GM12878 (cell line): ENCODE results near the gene MICAL3. TPM values are rescaled to one million over a fixed set of nuclear protein-coding genes. Genes with fewer than 3 reads are reported as not detected.

ENCODE experiments used
- ATAC-seq: fragments of 200-7000 bp; cut with Tn5 transposase; 3 replicates; pipeline ENCODE4 v1.9.1; 2020; ENCODE audit warnings: mild to moderate bottlenecking, moderate library complexity
- BruUV-seq: library from RNA; stranded (reverse); fragments of 400-500 nt; replicated peaks from 2 replicates; lab custom pipeline; 2021; lab: Mats Ljungman, UMichigan
- CTCF ChIA-PET: fragments of 300-600 bp; sonication (Branson Sonifier 250); formaldehyde crosslinking; extraction: SDS; loops from one replicate; lab custom pipeline; 2021; ENCODE audit warnings: inconsistent platforms; lab: Yijun Ruan, JAX
- POLR2A ChIA-PET: fragments of 350-600 bp; formaldehyde crosslinking; extraction: SDS; loops from one replicate; lab custom pipeline; 2021; ENCODE audit warnings: inconsistent platforms; lab: Charles Lee
- RAD21 ChIA-PET: fragments of 300-600 bp; sonication (Branson Sonifier 250); formaldehyde crosslinking; loops from one replicate; lab custom pipeline; 2023; ENCODE audit warnings: antibody characterized with exemption; ENCODE audit not compliant: unreplicated experiment; lab: Charles Lee
- SMC1A ChIA-PET: fragments of 300-600 bp; sonication (Branson Sonifier 250); formaldehyde crosslinking; loops from one replicate; lab custom pipeline; 2023; ENCODE audit not compliant: unreplicated experiment, uncharacterized antibody; lab: Charles Lee
- DNase-seq: peaks from one replicate; pipeline ENCODE4 v3.0.0-alpha.2; 2011; ENCODE audit warnings: low read depth, low spot score
- FAIRE-seq: peaks from 3 replicates; lab custom pipeline; 2011; peaks lifted over from hg19 to GRCh38; lab: Jason Lieb, UNC
- H2AFZ ChIP-seq: 2 replicates; pipeline ENCODE4 v1.6.0; 2011; ENCODE audit warnings: low read depth, low read length, control low read depth; ENCODE audit not compliant: control insufficient read depth
- H3K27ac ChIP-seq: 2 replicates; pipeline ENCODE4 v1.5.1; 2011; ENCODE audit warnings: control low read depth; ENCODE audit not compliant: control insufficient read depth, insufficient read depth
- H3K27me3 ChIP-seq, 2 experiments: replicated peaks in 1 of 2; 2 replicates each; pipeline versions ENCODE4 v1.6.0 to v1.6.1; 2011; ENCODE audit warnings: low read length in 1 of 2; ENCODE audit not compliant: control insufficient read depth in 2 of 2, insufficient read depth in 2 of 2
- H3K36me3 ChIP-seq, 2 experiments: 2 replicates each; pipeline ENCODE4 v1.5.1; 2011; ENCODE audit warnings: low read length in 1 of 2; ENCODE audit not compliant: control insufficient read depth in 2 of 2, insufficient read depth in 2 of 2
- H3K4me1 ChIP-seq: 2 replicates; pipeline ENCODE4 v1.6.1; 2011; ENCODE audit warnings: mild to moderate bottlenecking, low read length, moderate library complexity, mixed read lengths; ENCODE audit not compliant: control insufficient read depth, insufficient read depth
- H3K4me2 ChIP-seq: 2 replicates; pipeline ENCODE4 v1.6.0; 2011; ENCODE audit warnings: control low read depth; ENCODE audit not compliant: control insufficient read depth, insufficient read depth
- H3K4me3 ChIP-seq: fragments of 200-600 bp; sonication (generic); 2 replicates; pipeline ENCODE4 v1.5.1; 2016
- H3K79me2 ChIP-seq: 2 replicates; pipeline ENCODE4 v1.6.0; 2011; ENCODE audit warnings: low read length; ENCODE audit not compliant: control insufficient read depth, insufficient read depth
- H3K9ac ChIP-seq: 2 replicates; pipeline ENCODE4 v1.8.0; 2011; ENCODE audit warnings: low read length, control low read depth, mixed read lengths; ENCODE audit not compliant: control insufficient read depth, insufficient read depth
- H3K9me3 ChIP-seq: replicated peaks from 3 replicates; pipeline ENCODE4 v1.5.1; 2011; ENCODE audit warnings: mild to moderate bottlenecking, low read length; ENCODE audit not compliant: control insufficient read depth, insufficient read depth
- H4K20me1 ChIP-seq: 2 replicates; pipeline ENCODE4 v1.6.0; 2011; ENCODE audit not compliant: control insufficient read depth, insufficient read depth
- CBX5 ChIP-seq: sonication (generic); IDR thresholded peaks from 2 replicates; pipeline ENCODE4 v1.6.1; 2016; ENCODE audit warnings: low read depth, moderate library complexity, mild to moderate bottlenecking, inconsistent platforms
- CEBPB ChIP-seq, 2 experiments: fragments of 150-350 bp in 1 of 2; IDR thresholded peaks; 2 replicates each; pipeline ENCODE4 v1.6.1; 2012 to 2014; ENCODE audit warnings: low read depth in 2 of 2, low read length in 2 of 2, borderline replicate concordance in 1 of 2, inconsistent platforms in 1 of 2
- CHD4 ChIP-seq: fragments of 200-600 bp; sonication (generic); IDR thresholded peaks from 2 replicates; pipeline ENCODE4 v1.6.1; 2016; ENCODE audit warnings: mild to moderate bottlenecking
- CREB1 ChIP-seq: IDR thresholded peaks from 2 replicates; pipeline ENCODE4 v1.6.1; 2012; ENCODE audit warnings: low read depth, mild to moderate bottlenecking, inconsistent platforms
- EGR1 ChIP-seq, 2 experiments: IDR thresholded peaks; 1 replicate in 1 of 2; 2 replicates in 1 of 2; pipeline ENCODE4 v1.6.1; 2011 to 2012; ENCODE audit warnings: low read depth in 2 of 2, low read length in 2 of 2, borderline replicate concordance in 1 of 2, mild to moderate bottlenecking in 1 of 2, moderate library complexity in 1 of 2
- EP300 ChIP-seq, 2 experiments: fragments of 150-350 bp in 1 of 2; IDR thresholded peaks; 2 replicates each; pipeline ENCODE4 v1.6.1; 2011 to 2012; ENCODE audit warnings: low read depth in 2 of 2, low read length in 2 of 2, borderline replicate concordance in 1 of 2, improper control_type of control experiment in 1 of 2, inconsistent platforms in 1 of 2; ENCODE audit not compliant: control insufficient read depth in 1 of 2
- ESRRA ChIP-seq: IDR thresholded peaks from 2 replicates; pipeline ENCODE4 v1.6.1; 2012; ENCODE audit warnings: mild to moderate bottlenecking, low read length, improper control_type of control experiment
- KAT2A ChIP-seq: conservative IDR thresholded peaks from 2 replicates; pipeline ENCODE4 v1.6.1; 2011; ENCODE audit warnings: low read depth, low read length; ENCODE audit not compliant: control insufficient read depth
- NBN ChIP-seq: fragments of 450-650 bp; IDR thresholded peaks from 2 replicates; pipeline ENCODE4 v1.6.1; 2016
- NR2F1 ChIP-seq: fragments of 450-650 bp; conservative IDR thresholded peaks from 2 replicates; pipeline ENCODE4 v1.6.1; 2017; ENCODE audit warnings: mild to moderate bottlenecking
- SREBF2 ChIP-seq: IDR thresholded peaks from 2 replicates; pipeline ENCODE4 v1.6.1; 2012; ENCODE audit warnings: mild to moderate bottlenecking, low read length
- ZNF24 ChIP-seq: fragments of 450-650 bp; IDR thresholded peaks from 2 replicates; pipeline ENCODE4 v1.6.1; 2017; ENCODE audit warnings: antibody characterized with exemption, mild to moderate bottlenecking
- WGBS: methylation state at CpG from one replicate; pipeline ENCODE4 v1.1.6; 2016; ENCODE audit warnings: low lambda C conversion rate; ENCODE audit not compliant: insufficient replicate concordance, insufficient coverage; ENCODE audit errors: missing lambda C conversion rate; 5-methylcytosine and 5-hydroxymethylcytosine counted together
- in situ Hi-C: fragments of 300-500 bp; cut with MboI; formaldehyde crosslinking; loops from 9 replicates; pipeline ENCODE4 v1.14.3; 2018; ENCODE audit warnings: mixed read lengths
- intact Hi-C: fragments of 100-400 bp; cut with micrococcal nuclease; formaldehyde crosslinking; loops from one replicate; pipeline ENCODE4 v1.14.2; 2022; ENCODE audit not compliant: unreplicated experiment
- polyA plus RNA-seq, 11 experiments: library from polyadenylated mRNA; depleted of rRNA in 4 of 11; unstranded in 6 of 11; stranded (reverse) in 5 of 11; fragments of >200 nt; fragmentation: Nextera tagmentation in 4 of 11; fragmentation: Illumina TruSeq in 1 of 11; extraction: Ambion mirVana in 4 of 11; extraction: Trizol in 1 of 11; gene quantifications; 1 replicate in 1 of 11; 2 replicates in 10 of 11; pipeline versions ENCODE4 v1.2.1 to v1.2.3, GENCODE V29; 2011 to 2016; ENCODE audit warnings: inconsistent platforms in 2 of 11, missing spikeins in 2 of 11, low read depth in 1 of 11
- total RNA-seq, 4 experiments: library from RNA; depleted of rRNA in 3 of 4; stranded (reverse); fragments of >200 nt in 3 of 4; fragmentation: Illumina TruSeq in 1 of 4; extraction: Trizol in 1 of 4; gene quantifications; 2 replicates each; pipeline versions ENCODE4 v1.2.1 to v1.2.3, GENCODE V29; 2013 to 2021
- TF ChIP-seq, protein P1 (sequence below): fragments of 450-650 bp; IDR thresholded peaks from 2 replicates; pipeline ENCODE4 v1.6.1; 2017; ENCODE audit warnings: mild to moderate bottlenecking
- TF ChIP-seq, protein P2 (sequence below), 3 experiments: IDR thresholded peaks in 2 of 3; conservative IDR thresholded peaks in 1 of 3; 2 replicates each; pipeline ENCODE4 v1.5.1; 2011; ENCODE audit warnings: low read depth in 3 of 3, low read length in 3 of 3, mild to moderate bottlenecking in 3 of 3, control low read depth in 2 of 3, moderate library complexity in 2 of 3, inconsistent platforms in 1 of 3, mixed read lengths in 1 of 3; ENCODE audit not compliant: control insufficient read depth in 2 of 3, insufficient read depth in 1 of 3; ENCODE audit errors: extremely low read depth in 1 of 3

Gene MICAL3
- total and polyA plus RNA-seq, 10 of the 15 experiments (the other 5 are each of a cell fraction or from before 2014, with no cell fraction given) = 2.6 to 92.2 (median 24.0) TPM

DNA sequence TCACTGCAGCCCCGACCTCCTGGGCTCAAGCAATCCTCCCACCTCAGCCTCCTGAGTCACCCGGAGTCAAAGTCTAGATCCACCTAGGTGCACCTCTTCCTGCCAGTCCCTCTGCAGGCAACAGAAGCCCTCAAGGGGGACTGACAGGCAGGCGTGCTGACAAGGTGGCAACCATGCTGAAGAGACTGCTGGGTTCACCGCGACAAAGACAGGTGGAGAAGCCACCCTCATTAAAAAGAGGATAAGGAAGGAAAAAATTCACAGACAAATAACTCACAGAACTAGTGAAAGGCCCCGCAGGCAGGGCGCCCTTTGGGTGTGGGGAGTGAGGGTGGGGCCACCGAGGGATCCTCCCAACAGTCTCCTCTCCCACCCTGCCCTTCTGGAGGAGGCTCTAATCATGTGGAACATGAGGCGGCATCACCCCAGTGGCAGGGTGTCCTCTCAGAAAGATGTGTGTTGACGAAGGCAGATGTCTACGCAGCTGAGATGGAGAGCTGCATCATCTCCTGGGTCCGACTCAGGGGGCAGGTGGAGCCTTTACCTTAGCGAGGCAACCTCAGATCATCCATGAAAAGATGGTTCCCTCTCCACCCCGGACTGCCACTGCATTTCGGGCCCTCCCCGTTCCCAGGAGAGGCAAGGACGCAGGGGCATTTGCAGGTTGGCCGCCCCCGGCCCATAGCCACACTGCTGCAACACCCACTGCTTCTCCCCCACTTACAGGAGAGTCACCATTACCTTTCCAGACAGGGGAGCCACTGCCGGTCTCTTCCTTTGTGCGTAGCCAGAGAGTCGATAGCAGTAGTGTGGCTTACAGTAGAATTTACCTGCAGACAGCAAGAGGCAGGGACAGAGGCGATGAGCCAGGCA, 158.9 kb downstream of the MICAL3 start:
- DNase-seq (no peak), ATAC-seq (no peak), FAIRE-seq (no peak)
- ChIA-PET RAD21 (no interaction called here), CTCF (no interaction called here), POLR2A (no interaction called here)
- in situ Hi-C loops = no loop called here
- H3K79me2 ChIP-seq = no peaks in the 10 kb centered on the region
- no TSS peak for BruUV-seq
- peaks cover 8 to 34% of the 10 kb centered on the region in 2 experiments for H3K36me3 ChIP-seq
- no peak overlapping the region for H2AFZ ChIP-seq
- no peaks in the 10 kb centered on the region for H3K9me3 ChIP-seq
- no peak overlapping the region for H3K9ac ChIP-seq
- no peaks in the 10 kb centered on the region for H4K20me1 ChIP-seq
- intact Hi-C loops = no loop called here
- H3K4me3 ChIP-seq = no peak overlapping the region
- no peak overlapping the region for H3K4me2 ChIP-seq
- no peak for TF ChIP-seq SREBF2
- TF ChIP-seq EP300 (IDR thresholded peaks at IDR 0.05; ENCODE audit: borderline replicate concordance in 1 of 2, control insufficient read depth in 1 of 2, low read depth in 2 of 2, low read length in 2 of 2) = no peak
- no peak for TF ChIP-seq CEBPB (IDR thresholded peaks at IDR 0.05; ENCODE audit: borderline replicate concordance in 1 of 2, low read depth in 2 of 2, low read length in 2 of 2)
- no peak for TF ChIP-seq NR2F1
- no peak for TF ChIP-seq NBN
- TF ChIP-seq, protein P1, sequence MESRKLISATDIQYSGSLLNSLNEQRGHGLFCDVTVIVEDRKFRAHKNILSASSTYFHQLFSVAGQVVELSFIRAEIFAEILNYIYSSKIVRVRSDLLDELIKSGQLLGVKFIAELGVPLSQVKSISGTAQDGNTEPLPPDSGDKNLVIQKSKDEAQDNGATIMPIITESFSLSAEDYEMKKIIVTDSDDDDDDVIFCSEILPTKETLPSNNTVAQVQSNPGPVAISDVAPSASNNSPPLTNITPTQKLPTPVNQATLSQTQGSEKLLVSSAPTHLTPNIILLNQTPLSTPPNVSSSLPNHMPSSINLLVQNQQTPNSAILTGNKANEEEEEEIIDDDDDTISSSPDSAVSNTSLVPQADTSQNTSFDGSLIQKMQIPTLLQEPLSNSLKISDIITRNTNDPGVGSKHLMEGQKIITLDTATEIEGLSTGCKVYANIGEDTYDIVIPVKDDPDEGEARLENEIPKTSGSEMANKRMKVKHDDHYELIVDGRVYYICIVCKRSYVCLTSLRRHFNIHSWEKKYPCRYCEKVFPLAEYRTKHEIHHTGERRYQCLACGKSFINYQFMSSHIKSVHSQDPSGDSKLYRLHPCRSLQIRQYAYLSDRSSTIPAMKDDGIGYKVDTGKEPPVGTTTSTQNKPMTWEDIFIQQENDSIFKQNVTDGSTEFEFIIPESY = no peak
- no peak for TF ChIP-seq CHD4
- TF ChIP-seq, protein P2, sequence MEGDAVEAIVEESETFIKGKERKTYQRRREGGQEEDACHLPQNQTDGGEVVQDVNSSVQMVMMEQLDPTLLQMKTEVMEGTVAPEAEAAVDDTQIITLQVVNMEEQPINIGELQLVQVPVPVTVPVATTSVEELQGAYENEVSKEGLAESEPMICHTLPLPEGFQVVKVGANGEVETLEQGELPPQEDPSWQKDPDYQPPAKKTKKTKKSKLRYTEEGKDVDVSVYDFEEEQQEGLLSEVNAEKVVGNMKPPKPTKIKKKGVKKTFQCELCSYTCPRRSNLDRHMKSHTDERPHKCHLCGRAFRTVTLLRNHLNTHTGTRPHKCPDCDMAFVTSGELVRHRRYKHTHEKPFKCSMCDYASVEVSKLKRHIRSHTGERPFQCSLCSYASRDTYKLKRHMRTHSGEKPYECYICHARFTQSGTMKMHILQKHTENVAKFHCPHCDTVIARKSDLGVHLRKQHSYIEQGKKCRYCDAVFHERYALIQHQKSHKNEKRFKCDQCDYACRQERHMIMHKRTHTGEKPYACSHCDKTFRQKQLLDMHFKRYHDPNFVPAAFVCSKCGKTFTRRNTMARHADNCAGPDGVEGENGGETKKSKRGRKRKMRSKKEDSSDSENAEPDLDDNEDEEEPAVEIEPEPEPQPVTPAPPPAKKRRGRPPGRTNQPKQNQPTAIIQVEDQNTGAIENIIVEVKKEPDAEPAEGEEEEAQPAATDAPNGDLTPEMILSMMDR (IDR thresholded peaks at IDR 0.05 in 2 of 3, conservative IDR thresholded peaks at IDR 0.05 in 1 of 3; ENCODE audit: control insufficient read depth in 2 of 3, extremely low read depth in 1 of 3, insufficient read depth in 1 of 3, low read depth in 3 of 3, low read length in 3 of 3) = no peak
- TF ChIP-seq ESRRA = no peak
- no peak for TF ChIP-seq KAT2A
- TF ChIP-seq ZNF24 = no peak
- TF ChIP-seq EGR1 (IDR thresholded peaks at IDR 0.05; ENCODE audit: borderline replicate concordance in 1 of 2, low read depth in 2 of 2, low read length in 2 of 2) = no peak
- TF ChIP-seq CBX5 = no peak
- TF ChIP-seq CREB1 = no peak
- TF ChIP-seq, all 136 proteins: peak for 0
- SMC1A ChIA-PET = no interaction called here
- H3K4me1 ChIP-seq = peaks cover 3% of the 10 kb centered on the region
- H3K27me3 ChIP-seq = no peaks in the 10 kb centered on the region
- no peak overlapping the region for H3K27ac ChIP-seq
- WGBS = 66% methylated on average over 23 of the region's 23 CpGs
